H1 (cell line): ENCODE data around the gene LRRC26. TPM values are rescaled to one million over a fixed set of nuclear protein-coding genes. Genes with fewer than 3 reads are reported as not detected.

Experiments used
- EZH2 ChIP-seq: fragments of 200-600 bp; sonication (generic); IDR thresholded peaks from 2 replicates; pipeline ENCODE4 v1.7.1; 2012; ENCODE audit warnings: low read depth, mild to moderate bottlenecking, moderate library complexity, low read length, inconsistent platforms; ENCODE audit not compliant: severe bottlenecking
- GABPA ChIP-seq: IDR thresholded peaks from 2 replicates; pipeline ENCODE4 v1.6.1; 2011; ENCODE audit warnings: mild to moderate bottlenecking, low read length, moderate library complexity, borderline replicate concordance; ENCODE audit not compliant: insufficient read depth
- HDAC2 ChIP-seq, 2 experiments: fragments of 300-600 bp in 1 of 2; sonication (generic) in 1 of 2; IDR thresholded peaks; 2 replicates each; pipeline ENCODE4 v1.6.1; 2011 to 2012; ENCODE audit warnings: low read depth in 2 of 2, low read length in 2 of 2, mild to moderate bottlenecking in 2 of 2, moderate library complexity in 2 of 2, borderline replicate concordance in 1 of 2, inconsistent platforms in 1 of 2
- JUN ChIP-seq: IDR thresholded peaks from 2 replicates; pipeline ENCODE4 v1.6.1; 2011; ENCODE audit warnings: low read depth, mild to moderate bottlenecking, improper control_type of control experiment, low read length
- NANOG ChIP-seq: IDR thresholded peaks from 2 replicates; pipeline ENCODE4 v1.6.1; 2011; ENCODE audit warnings: low read length, low read depth, mild to moderate bottlenecking, inconsistent platforms; ENCODE audit not compliant: insufficient read depth, poor library complexity, severe bottlenecking
- RAD21 ChIP-seq, 2 experiments: IDR thresholded peaks in 1 of 2; conservative IDR thresholded peaks in 1 of 2; 2 replicates each; pipeline ENCODE4 v1.6.1; 2011; ENCODE audit warnings: low read depth in 2 of 2, low read length in 2 of 2, improper control_type of control experiment in 1 of 2, inconsistent platforms in 1 of 2, mild to moderate bottlenecking in 1 of 2, moderate library complexity in 1 of 2
- SIN3A ChIP-seq, 2 experiments: IDR thresholded peaks in 1 of 2; conservative IDR thresholded peaks in 1 of 2; 2 replicates each; pipeline ENCODE4 v1.6.1; 2011 to 2012; ENCODE audit warnings: low read length in 2 of 2, improper control_type of control experiment in 1 of 2, low read depth in 1 of 2, mild to moderate bottlenecking in 1 of 2
- polyA plus RNA-seq, 7 experiments: library from polyadenylated mRNA; depleted of rRNA in 3 of 7; stranded (reverse) in 5 of 7; unstranded in 2 of 7; fragments of >200 nt in 5 of 7; fragments of 200-250 nt in 2 of 7; gene quantifications; 1 replicate in 5 of 7; 2 replicates in 1 of 7; 4 replicates in 1 of 7; pipeline versions ENCODE4 v1.2.1 to v1.2.3, GENCODE V29; 2011 to 2013; ENCODE audit warnings: missing spikeins in 2 of 7, mixed read lengths in 2 of 7
- total RNA-seq: library from RNA; stranded (reverse); fragmentation: NEBNext Ultra II Directional; extraction: Animal tissue kit (Norgen Biotek cat#: 25700); gene quantifications from 2 replicates; pipeline ENCODE4 v1.2.1, GENCODE V29; 2021
- TF ChIP-seq, protein P1 (sequence below): IDR thresholded peaks from 2 replicates; pipeline ENCODE4 v1.6.1; 2012; ENCODE audit warnings: inconsistent platforms

Gene LRRC26
- total and polyA plus RNA-seq, 2 of the 8 experiments (the other 6 are each of a cell fraction or from before 2014, with no cell fraction given): 0.34 to 0.85 TPM

- peak; percentile 63 for TF ChIP-seq EZH2
- no peak for TF ChIP-seq NANOG
- peak; percentile 86 to 89; a peak in 3 of 4 replicates for TF ChIP-seq SIN3A (conservative IDR thresholded peaks at IDR 0.05 in 1 of 2, IDR thresholded peaks at IDR 0.05 in 1 of 2; ENCODE audit: low read depth in 1 of 2, low read length in 2 of 2)
- TF ChIP-seq GABPA: peak; percentile 58; the same call in 1 of the 2 replicates
- no peak for TF ChIP-seq RAD21 (IDR thresholded peaks at IDR 0.05 in 1 of 2, conservative IDR thresholded peaks at IDR 0.05 in 1 of 2; ENCODE audit: low read depth in 2 of 2, low read length in 2 of 2)
- peak; percentile 37 to 71; a peak in 1 of 4 replicates for TF ChIP-seq HDAC2 (IDR thresholded peaks at IDR 0.05; ENCODE audit: borderline replicate concordance in 1 of 2, low read depth in 2 of 2, low read length in 2 of 2)
- TF ChIP-seq JUN: no peak
- TF ChIP-seq, protein P1, sequence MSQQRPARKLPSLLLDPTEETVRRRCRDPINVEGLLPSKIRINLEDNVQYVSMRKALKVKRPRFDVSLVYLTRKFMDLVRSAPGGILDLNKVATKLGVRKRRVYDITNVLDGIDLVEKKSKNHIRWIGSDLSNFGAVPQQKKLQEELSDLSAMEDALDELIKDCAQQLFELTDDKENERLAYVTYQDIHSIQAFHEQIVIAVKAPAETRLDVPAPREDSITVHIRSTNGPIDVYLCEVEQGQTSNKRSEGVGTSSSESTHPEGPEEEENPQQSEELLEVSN: no peak
Observed at GRCh38 chr9:137138722-137139467, 31.0 kb downstream of the LRRC26 start, which contains the start of gene GRIN1 (continued).
